Measurements from ENCODE around the gene SIRT2.

SIRT2 gene

DNA sequence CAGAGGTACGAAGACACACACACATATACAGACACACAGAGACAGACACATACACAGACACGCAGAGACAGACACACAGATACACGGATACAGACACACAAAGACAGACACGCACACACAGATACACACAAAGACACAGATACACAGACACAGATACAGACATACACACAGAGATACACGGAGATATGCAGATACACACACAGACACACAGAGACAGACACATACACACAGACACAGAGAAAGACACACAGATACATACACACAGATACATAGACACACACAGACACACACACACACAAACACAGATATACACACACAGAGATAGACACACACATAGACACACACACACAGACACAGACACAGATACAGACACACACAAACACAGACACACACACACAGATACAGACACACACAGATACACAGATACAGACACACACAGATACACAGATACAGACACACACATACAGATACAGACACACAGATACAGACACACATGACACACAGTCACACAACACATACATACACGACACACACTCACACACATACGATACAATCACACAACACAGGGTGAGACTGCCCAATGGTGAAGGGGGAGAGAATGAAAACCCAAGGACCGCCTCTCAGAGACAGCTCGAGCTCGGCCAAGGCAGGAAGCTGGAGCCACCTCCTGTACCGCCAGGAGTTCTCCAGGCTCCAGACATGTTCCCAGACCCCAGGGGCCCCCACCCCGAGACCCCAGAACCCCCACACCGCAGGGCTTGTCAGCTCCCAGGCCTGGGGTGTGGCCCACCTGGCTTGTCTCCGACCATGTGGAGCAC, 21.4 kb upstream of the SIRT2 start:
- in situ Hi-C loops (cut with MboI; ENCODE audit: low sequenced_read_pairs, unreplicated experiment): no loop called here
- TF ChIP-seq CTCF (IDR thresholded peaks at IDR 0.05; ENCODE audit: borderline replicate concordance, control extremely low read depth, extremely low read depth, insufficient read depth, missing control alignments): no peak
- DNase-seq (ENCODE audit: low spot score): no peak

DNA sequence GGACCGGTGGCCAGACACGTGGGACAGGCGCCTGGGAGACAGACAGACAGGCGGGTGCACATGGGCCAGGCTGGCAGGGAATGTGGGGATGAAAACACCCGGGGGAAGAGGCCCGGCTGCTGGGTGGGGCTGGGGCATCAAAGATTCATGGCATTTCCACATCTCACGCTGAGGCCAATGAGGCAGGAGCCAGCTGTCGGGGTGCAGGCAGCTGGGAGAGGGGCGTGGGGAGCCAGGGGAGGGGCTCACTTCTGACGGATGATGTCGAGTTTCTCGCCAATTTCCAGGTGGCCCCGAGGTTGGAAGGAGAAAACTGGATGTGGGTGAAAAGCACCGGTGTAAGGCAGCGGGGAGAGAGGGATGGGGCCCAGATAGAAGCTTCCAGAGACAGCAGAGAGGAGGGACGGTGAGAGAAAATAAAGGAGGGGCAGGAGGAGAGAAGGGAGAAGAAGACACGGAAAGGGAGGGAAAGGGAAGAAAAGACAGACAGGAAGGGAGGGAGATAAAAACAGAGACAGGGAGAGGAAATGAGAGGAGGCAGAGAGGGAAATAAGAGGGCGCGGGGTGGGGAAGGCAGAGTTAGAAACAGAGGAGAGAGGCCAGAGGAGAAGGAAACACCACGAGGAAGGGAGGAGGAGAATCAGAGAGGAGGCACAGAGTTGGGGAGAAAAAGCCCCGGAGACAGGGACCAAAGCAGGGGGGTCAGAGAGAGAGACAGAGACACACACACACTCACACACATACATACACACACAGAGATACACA, 20.6 kb upstream of the SIRT2 start:
- in situ Hi-C loops (cut with MboI; ENCODE audit: low sequenced_read_pairs, unreplicated experiment): no loop called here
- no peak for DNase-seq (ENCODE audit: low spot score)
- no peak for TF ChIP-seq CTCF (IDR thresholded peaks at IDR 0.05; ENCODE audit: borderline replicate concordance, control extremely low read depth, extremely low read depth, insufficient read depth, missing control alignments)

- no peak for TF ChIP-seq CTCF (IDR thresholded peaks at IDR 0.05; ENCODE audit: borderline replicate concordance, control extremely low read depth, extremely low read depth, insufficient read depth, missing control alignments)
- DNase-seq (ENCODE audit: low spot score): no peak
- in situ Hi-C loops (cut with MboI; ENCODE audit: low sequenced_read_pairs, unreplicated experiment): no loop called here
Measured at GRCh38 chr19:38918526-38918925, 19.1 kb upstream of the SIRT2 start.

- in situ Hi-C loops (cut with MboI; ENCODE audit: low sequenced_read_pairs, unreplicated experiment): no loop called here
- TF ChIP-seq CTCF (IDR thresholded peaks at IDR 0.05; ENCODE audit: borderline replicate concordance, control extremely low read depth, extremely low read depth, insufficient read depth, missing control alignments): no peak
- DNase-seq (ENCODE audit: low spot score): no peak
Measured at GRCh38 chr19:38917921-38918491, 18.6 kb upstream of the SIRT2 start.

DNA sequence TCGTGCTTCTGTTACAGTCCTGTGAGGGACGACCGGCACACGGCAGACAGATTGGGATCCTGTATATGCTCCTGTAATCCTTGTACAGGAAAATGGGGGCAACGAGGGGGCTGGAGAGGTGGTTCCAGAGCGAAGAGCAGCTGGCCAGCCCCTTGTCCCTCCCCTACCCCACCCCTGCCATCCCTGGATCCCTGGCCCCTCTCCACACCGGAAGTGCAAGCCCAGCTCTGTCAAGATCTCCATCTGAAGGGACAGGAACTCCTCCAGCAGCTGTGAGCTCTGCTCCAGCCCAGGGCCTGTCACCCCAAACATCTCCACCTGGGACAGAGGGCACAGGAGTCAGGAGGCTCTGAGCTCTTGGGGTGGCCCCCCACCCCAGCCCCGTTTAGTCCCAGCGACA, 18.1 kb upstream of the SIRT2 start:
- DNase-seq (ENCODE audit: low spot score): no peak
- TF ChIP-seq CTCF (IDR thresholded peaks at IDR 0.05; ENCODE audit: borderline replicate concordance, control extremely low read depth, extremely low read depth, insufficient read depth, missing control alignments): no peak
- in situ Hi-C loops (cut with MboI; ENCODE audit: low sequenced_read_pairs, unreplicated experiment): no loop called here

Measured in GM13976 (cell line).